ENCODE data around the gene RSBN1. TPM values are rescaled to one million over a fixed set of nuclear protein-coding genes. Genes with fewer than 3 reads are reported as not detected.

RSBN1 gene
- polyA plus RNA-seq, 10 donors: 11.5 to 17.1 (median 12.7) TPM

DNA sequence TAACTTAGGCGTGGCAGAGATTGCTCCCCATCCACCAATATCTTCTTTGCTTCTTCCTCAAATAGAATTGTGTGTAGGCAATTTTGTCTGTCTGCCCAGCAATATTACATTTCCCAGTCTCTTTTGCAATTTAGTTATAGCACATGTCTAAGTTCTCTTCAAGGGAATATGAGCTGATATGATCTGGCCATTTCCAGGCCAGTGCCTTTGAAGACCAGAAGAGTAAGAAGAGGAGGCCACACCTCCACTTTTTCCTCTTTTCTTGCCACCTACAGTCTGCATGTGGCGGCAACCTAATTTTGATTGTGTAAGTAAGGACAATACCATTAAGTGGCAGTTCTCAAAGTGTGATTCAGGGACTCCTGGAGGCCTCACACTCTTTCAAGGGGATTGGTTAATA is 6.3 kb upstream of the RSBN1 start:
- no peak for DNase-seq

GRCh38 chr1:113813218-113813617 is 942 bp upstream of the RSBN1 start:
- peak in 1 of 3 donors; percentile 5 for DNase-seq

GRCh38 chr1:113812661-113813135 is 422 bp upstream of the RSBN1 start:
- no peak for DNase-seq

GRCh38 chr1:113811156-113811887 is 954 bp downstream of the RSBN1 start:
- peak in 2 of 3 donors; percentile 28 to 61 for DNase-seq

DNA sequence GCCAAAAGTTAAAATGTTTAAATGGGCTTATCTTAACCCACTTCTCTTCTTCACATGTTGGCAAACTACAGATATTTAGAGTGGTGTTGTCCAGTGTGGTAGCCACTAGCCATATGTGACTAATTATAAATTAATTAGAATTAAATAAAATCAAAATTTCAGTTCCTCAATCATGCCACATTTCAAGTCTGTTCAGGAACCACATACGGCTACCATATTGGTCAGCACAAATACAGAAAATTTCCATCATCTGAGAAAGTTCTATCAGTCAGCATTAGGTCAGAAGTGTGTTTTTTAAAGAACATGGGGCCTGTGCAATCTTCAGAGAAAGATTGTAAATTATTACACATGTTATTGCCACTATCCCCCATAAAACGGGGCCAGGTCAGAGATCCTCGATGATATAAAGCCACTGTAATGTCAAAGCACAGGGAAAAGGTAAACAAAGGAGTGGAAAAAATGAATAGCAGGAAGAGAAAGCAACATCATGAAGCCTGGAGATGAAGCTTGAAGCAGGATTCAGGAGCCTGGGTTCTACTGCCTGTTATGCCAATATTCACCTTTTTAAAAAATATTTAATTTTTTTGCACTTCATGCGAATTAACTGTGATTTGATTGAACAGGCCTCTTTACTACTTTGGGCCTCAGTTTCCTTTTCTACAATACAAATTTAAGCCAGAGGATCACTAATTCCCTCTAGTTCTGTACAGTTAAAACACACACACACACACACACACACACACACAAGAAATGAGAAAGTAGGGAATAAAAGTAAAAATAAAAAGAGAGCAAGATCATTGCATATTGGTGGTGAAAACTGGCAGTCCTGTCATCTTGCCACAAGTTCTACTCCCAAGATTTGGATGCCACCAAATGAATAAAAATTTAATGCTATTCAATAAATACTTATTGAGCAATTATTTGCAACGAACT is 2.3 kb downstream of the RSBN1 start:
- no peak for DNase-seq

DNA sequence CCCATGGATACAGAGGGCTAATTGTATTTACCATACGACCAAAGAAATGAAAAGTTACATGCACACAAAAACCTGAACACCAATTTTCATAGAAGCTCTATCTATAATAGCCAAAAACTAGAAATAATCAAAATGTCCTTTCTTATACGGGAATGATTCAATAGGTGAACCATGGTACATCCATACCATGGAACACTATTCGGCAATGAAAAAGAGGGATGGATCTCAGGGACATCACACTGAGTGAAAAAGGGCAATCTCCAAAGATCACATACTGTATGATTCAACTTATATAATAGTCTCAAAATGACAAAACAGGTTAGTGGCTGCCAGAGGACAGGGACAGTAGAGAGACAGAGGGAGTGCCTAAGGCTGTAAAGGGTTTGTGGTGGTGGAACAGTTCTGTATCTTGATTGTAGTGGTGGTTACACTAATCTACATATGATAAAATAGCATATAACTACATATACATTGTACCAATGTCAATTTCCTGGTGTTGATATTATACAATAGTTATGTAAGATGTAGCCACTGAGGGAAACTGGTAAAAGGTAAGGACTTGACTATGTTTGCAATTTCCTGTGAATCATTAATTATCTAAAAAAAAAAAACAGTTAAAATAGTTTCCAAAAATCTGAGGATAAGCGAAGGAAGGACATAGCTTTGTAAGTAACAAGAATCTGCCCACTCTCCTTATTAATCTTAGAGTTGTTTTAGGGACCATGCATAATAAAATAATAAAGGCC is 3.7 kb downstream of the RSBN1 start:
- no peak for DNase-seq

DNA sequence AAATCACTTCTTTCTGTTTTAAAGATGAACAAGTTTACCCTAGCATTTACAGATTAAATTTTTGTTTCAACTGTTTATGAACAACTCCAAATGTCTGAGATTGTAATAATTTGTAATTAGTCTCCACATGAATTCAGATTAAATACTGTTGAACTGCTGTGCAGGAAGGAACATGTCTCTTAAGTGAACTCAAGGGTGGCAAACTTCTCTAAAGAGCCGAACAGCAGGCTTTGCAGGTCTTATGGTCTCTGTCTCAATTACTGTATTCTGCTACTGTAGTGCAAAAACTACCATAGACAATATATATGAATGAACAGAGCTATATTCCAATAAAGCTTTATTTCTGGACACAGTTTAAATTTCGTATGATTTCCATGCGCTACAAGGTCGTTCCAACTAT is 6.6 kb downstream of the RSBN1 start:
- DNase-seq: no peak

- no peak for DNase-seq
These were observed 7.1 kb downstream of the RSBN1 start for GRCh38 chr1:113805256-113805531.

DNA sequence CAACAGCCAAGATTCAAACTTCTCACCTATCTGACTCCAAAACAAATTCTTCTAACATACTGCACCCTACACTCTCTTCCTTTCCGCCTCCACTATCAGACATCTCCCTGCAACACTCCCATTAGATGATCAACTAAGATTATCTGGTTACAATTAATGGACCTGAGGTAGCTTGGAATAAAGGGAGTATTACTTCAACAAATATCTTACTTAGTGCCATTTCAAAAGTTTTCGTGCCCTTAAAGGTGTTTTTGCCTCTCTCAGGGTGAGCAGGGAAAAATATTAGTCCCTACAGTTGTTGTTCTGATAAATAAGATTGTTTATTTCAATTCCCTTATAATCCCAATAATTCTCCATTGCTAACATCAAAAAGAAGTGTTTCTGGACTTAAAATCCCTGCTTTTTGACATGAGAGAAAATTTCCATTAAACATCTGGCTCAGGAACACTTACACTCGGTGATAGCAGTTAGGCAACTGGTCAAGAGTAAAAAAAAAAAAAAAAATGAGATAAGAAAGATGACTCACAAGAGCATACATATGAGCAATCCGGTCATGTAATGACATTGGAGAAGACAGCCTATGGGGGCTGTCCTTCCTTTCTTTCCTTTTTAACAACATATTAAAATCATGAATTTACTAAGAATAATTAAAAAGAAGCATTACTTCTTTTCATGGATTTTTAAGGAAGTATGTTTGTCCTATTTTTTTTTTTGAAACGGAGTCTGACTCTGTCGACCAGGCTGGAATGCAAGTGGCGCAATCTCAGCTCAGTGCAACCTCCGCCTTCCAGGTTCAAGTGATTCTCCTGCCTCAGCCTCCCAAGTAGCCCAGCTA is 7.6 kb downstream of the RSBN1 start:
- DNase-seq: no peak

DNA sequence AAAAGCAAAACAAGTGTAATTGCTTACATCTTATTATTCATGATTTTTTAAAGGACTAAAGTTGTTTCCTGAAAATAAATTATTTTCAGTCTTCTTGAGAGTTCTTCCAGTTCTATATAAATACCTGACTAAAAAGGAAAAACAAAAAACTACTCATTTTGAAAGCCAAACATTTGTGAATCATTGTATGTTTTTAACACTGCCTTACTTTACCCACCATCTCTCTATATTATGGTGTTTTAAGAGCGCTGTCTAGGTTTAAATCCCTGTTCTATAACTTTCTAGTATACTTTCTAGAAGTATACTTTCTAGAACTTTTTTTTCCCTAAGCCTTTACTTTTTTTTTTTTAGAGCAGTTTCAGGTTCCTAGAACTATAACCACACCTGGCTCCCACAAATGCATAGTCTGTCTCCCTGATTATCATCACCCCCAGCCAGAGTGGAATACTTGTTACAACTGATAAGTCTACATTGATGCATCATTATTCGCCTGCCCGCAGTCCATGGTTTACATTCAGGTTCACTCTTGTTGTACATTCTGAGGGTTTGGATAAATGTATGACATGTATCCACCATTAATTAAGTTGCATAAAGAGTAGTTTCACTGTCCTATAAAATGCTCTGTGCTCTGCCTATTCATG is 9.8 kb downstream of the RSBN1 start:
- DNase-seq: no peak

- DNase-seq: no peak
These were observed 11.8 kb downstream of the RSBN1 start for GRCh38 chr1:113800487-113800886.

GRCh38 chr1:113797472-113797871 is 14.8 kb downstream of the RSBN1 start:
- DNase-seq: no peak

GRCh38 chr1:113793878-113794834 is 18.1 kb downstream of the RSBN1 start:
- DNase-seq: no peak

DNA sequence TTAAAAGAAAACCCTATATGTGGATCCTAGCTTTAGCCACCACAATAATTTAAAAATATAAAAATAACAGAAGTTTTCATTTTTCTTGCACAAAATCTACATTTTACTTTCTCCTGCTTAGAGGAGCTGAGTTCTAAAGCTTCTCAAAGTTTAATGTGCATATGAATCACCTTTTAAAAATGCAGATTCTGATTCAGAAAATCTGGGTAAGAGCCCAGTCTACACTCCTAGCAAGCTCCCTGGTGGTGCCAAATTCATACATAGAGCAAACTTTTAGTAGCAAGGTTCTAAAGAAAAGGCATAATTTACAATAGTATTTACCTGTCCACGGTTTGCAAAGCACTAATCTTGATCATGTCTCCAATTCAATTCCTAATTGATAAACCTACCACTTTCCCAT is 19.3 kb downstream of the RSBN1 start:
- DNase-seq: no peak

GRCh38 chr1:113792471-113792870 is 19.8 kb downstream of the RSBN1 start:
- DNase-seq: no peak

DNA sequence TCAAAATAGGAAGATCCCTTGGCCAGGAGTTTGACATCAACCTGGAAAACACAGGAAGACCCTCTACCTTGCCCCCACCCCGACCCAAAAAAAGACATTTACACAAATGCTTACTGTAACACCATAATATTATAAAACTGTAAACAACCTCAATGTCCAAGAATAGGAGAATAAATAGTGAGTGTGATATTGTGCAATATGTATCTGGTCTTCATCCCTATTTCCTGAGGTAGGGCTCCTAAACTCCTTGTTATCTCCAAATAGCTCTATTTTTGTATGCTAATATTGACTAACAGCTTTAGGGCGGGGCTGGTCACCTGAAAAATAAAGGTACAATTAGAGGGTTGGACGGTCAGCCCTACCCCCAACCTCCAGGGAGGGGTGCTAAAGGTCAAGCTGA is 23.5 kb downstream of the RSBN1 start:
- DNase-seq: no peak

GRCh38 chr1:113787663-113788062 is 24.6 kb downstream of the RSBN1 start:
- no peak for DNase-seq

DNA sequence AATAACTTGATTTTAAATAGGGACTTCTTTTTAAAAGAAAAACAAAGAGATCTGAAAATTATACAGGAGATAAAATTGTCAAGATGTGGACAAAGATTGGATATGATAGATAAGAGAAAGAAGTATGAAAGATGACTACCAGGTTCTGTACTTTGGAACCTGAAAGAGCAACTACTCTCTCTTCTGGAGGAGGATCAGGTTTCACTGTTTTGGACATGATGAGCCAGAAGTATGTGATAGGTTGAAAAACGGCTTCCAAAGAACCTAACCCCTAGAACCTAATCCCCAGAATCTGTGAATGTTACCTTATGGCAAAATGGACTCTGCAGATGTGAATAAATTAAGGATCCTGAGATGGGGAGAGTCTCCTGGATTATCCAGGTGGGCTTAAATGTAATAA is 26.2 kb downstream of the RSBN1 start:
- no peak for DNase-seq

DNA sequence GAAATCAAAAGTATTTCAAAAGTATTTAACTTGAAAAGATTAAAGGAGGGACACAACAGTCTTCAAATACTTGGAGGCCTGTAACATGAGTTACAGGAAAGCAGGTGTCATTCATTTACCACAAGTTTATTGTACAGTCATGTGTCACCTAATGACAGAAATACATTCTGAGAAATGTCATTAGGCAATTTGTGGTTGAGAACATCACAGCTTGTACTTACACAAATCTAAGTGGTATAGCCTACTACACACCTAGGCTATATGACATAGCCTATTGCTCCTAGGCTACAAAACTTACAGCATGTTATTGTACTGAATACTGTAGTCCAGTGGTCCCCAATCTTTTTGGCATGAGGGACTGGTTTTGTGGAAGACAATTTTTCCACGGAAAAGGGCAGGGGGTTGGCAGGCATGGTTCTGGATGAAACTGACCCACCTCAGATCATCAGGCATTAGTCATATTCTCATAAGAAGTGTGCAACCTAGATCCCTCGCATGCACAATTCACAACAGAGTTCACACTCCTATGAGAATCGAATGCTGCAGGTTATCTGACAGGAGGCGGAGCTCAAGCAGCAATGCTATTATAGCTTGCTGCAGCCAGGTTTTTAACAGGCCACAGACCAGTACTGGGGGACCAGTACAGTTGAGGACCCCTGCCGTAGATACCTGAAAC is 28.0 kb downstream of the RSBN1 start:
- DNase-seq: no peak
